Measurements from ENCODE around the gene WDR76. TPM values are rescaled to one million over a fixed set of nuclear protein-coding genes. Genes with fewer than 3 reads are reported as not detected.

WDR76 gene
- polyA plus RNA-seq, 1 donor from 2014 or later = 0.43 TPM

- H3K4me2 ChIP-seq (ENCODE audit: low read length) = no peak overlapping the region
- H3K9me3 ChIP-seq (ENCODE audit: low read length) = no peaks in the 10 kb centered on the region
- no peaks in the 10 kb centered on the region for H3F3A ChIP-seq (ENCODE audit: insufficient read depth, low read length, poor library complexity, severe bottlenecking)
- no peak overlapping the region for H3K9ac ChIP-seq (ENCODE audit: low read length)
- no peaks in the 10 kb centered on the region for H3K27me3 ChIP-seq (ENCODE audit: insufficient read depth, low read depth, low read length)
- H3K27ac ChIP-seq (ENCODE audit: low read length) = no peak overlapping the region
- H3K4me3 ChIP-seq (ENCODE audit: low read length) = no peak overlapping the region
- H4K20me1 ChIP-seq (ENCODE audit: insufficient read depth) = no peaks in the 10 kb centered on the region
- H2AFZ ChIP-seq (ENCODE audit: low read depth, low read length) = no peak overlapping the region
- no peaks in the 10 kb centered on the region for H3K79me2 ChIP-seq (replicated peaks; ENCODE audit: insufficient read depth, low read length)
- no peak for TF ChIP-seq TAF1 (IDR thresholded peaks at IDR 0.05; ENCODE audit: low read depth)
- no peak for TF ChIP-seq EP300 (conservative IDR thresholded peaks at IDR 0.05; ENCODE audit: poor library complexity, severe bottlenecking)
- no peak for TF ChIP-seq POLR2AphosphoS5 (IDR thresholded peaks at IDR 0.05)
- no peak for TF ChIP-seq SMC3 (conservative IDR thresholded peaks at IDR 0.05; ENCODE audit: poor library complexity)
- TF ChIP-seq RAD21 (conservative IDR thresholded peaks at IDR 0.05) = no peak
- H3K9me2 ChIP-seq (ENCODE audit: insufficient read depth, low read length) = no peaks in the 10 kb centered on the region
- H3K36me3 ChIP-seq (ENCODE audit: insufficient read depth, low read length) = peaks cover 4% of the 10 kb centered on the region
These were observed 89.5 kb downstream of the WDR76 start for GRCh38 chr15:43916326-43916660.

Small RNA genes within 50 kb of the gene (small RNA-seq; reads per million reads assigned to genes)
- 0 reads per million in 3 experiments for gene MIR1282
- gene RF00019 = 0 to 1.2 (median 0) reads per million in 3 experiments

Other genes with a start within 250 kb of the WDR76 start
- gene PPIP5K1, start 236.8 kb upstream of the WDR76 start, polyA plus RNA-seq = 27.3 and 29.6 TPM in 2 replicates
- 23.2 and 29.8 TPM in 2 replicates for gene CKMT1B, start 233.0 kb upstream of the WDR76 start, polyA plus RNA-seq
- 2.4 and 2.5 TPM in 2 replicates for gene STRC, start 208.2 kb upstream of the WDR76 start, polyA plus RNA-seq
- 2.0 and 4.5 TPM in 2 replicates for gene CATSPER2, start 178.2 kb upstream of the WDR76 start, polyA plus RNA-seq
- gene CKMT1A, start 133.1 kb upstream of the WDR76 start, polyA plus RNA-seq = 8.7 and 14.0 TPM in 2 replicates
- gene PDIA3, start 80.6 kb upstream of the WDR76 start, polyA plus RNA-seq = 133 and 136 TPM in 2 replicates
- 2.2 TPM in 1 of 2 replicates, not detected in the other for gene ELL3, start 50.0 kb upstream of the WDR76 start, polyA plus RNA-seq
- gene SERF2, start 34.7 kb upstream of the WDR76 start, polyA plus RNA-seq = 548 and 726 TPM in 2 replicates
- gene SERINC4, start 26.8 kb upstream of the WDR76 start, polyA plus RNA-seq = 0.38 and 0.47 TPM in 2 replicates
- gene HYPK, start 26.4 kb upstream of the WDR76 start, polyA plus RNA-seq = 4.4 and 5.0 TPM in 2 replicates
- gene MFAP1, start 2.3 kb upstream of the WDR76 start, polyA plus RNA-seq = 35.8 and 37.7 TPM in 2 replicates

Data from neural cell (in vitro differentiated cells).